Upper lobe of left lung (tissue), 6 donors: ENCODE data around the gene CD84. TPM values are rescaled to one million over a fixed set of nuclear protein-coding genes. Genes with fewer than 3 reads are reported as not detected.

Experiments used
- ATAC-seq, 2 donors: fragments of 200-7000 bp; cut with Tn5 transposase; one replicate each; pipeline ENCODE4 v1.9.1; 2022; ENCODE audit warnings: mild to moderate bottlenecking in 2 of 2, moderate library complexity in 2 of 2; ENCODE audit not compliant: low FRiP score in 2 of 2
- DNase-seq, 2 donors: peaks; one replicate each; pipeline ENCODE4 v3.0.0-alpha.2; 2019 to 2020
- H3K27ac ChIP-seq, 4 donors: fragments of 200-600 bp; sonication (generic); one replicate each; pipeline ENCODE4 v1.5.1; 2016 to 2019
- H3K27me3 ChIP-seq, 4 donors: fragments of 200-600 bp; sonication (generic); one replicate each; pipeline ENCODE4 v1.5.1; 2017 to 2019
- H3K36me3 ChIP-seq, 4 donors: fragments of 200-600 bp; sonication (generic); one replicate each; pipeline ENCODE4 v1.5.1; 2016 to 2019
- H3K4me1 ChIP-seq, 4 donors: fragments of 200-600 bp; sonication (generic); one replicate each; pipeline ENCODE4 v1.5.1; 2018 to 2019
- H3K4me3 ChIP-seq, 4 donors: fragments of 200-600 bp; sonication (generic); one replicate each; pipeline ENCODE4 v1.5.1; 2017 to 2019; ENCODE audit warnings: mild to moderate bottlenecking in 2 of 4, moderate library complexity in 1 of 4
- H3K9me3 ChIP-seq, 4 donors: fragments of 200-600 bp; sonication (generic); one replicate each; pipeline ENCODE4 v1.5.1; 2018 to 2019
- CTCF ChIP-seq, 6 experiments: fragments of 450-650 bp in 4 of 6; fragments of 200-600 bp in 2 of 6; sonication (generic) in 2 of 6; IDR thresholded peaks; one replicate each; pipeline ENCODE4 v1.5.1; 2016 to 2019; ENCODE audit warnings: antibody characterized with exemption in 6 of 6
- EP300 ChIP-seq, 4 donors: sonication (generic); formaldehyde crosslinking; IDR thresholded peaks; one replicate each; pipeline ENCODE4 v1.5.1; 2017; ENCODE audit warnings: antibody characterized with exemption in 4 of 4, control low read depth in 2 of 4
- POLR2A ChIP-seq, 4 donors: fragments of 450-650 bp; IDR thresholded peaks; one replicate each; pipeline ENCODE4 v1.5.1; 2016 to 2017; ENCODE audit warnings: antibody characterized with exemption in 4 of 4, mild to moderate bottlenecking in 2 of 4
- POLR2AphosphoS5 ChIP-seq, 2 donors: sonication (generic); formaldehyde crosslinking; IDR thresholded peaks; one replicate each; pipeline ENCODE4 v1.5.1; 2017; ENCODE audit warnings: antibody characterized with exemption in 2 of 2
- WGBS, 2 donors: methylation state at CpG; one replicate each; pipeline ENCODE4 v1.1.5; 2017 to 2018; 5-methylcytosine and 5-hydroxymethylcytosine counted together
- total RNA-seq, 6 donors: library from RNA; depleted of rRNA in 4 of 6; stranded (reverse); fragments of >200 nt in 4 of 6; gene quantifications; one replicate each; pipeline versions ENCODE4 v1.1.0 to v1.2.1, GENCODE V29; 2016 to 2021
- donor health status: DM: no; HTN: no; CAD: no; lungs with moderate emphysema.
- donor health status: DM: no; HTN: yes; CAD: no; lungs with severe emphysema.

The CD84 gene
- total RNA-seq, 6 donors from 2014 or later, result 8.9 to 26.4 (median 17.4) TPM

- no peaks in the 10 kb centered on the region for H3K4me1 ChIP-seq
- no peaks in the 10 kb centered on the region for H3K27me3 ChIP-seq
- no peaks in the 10 kb centered on the region for H3K9me3 ChIP-seq
- 76 to 83% methylated on average over 2 of the region's 2 CpGs for WGBS, 2 donors
- TF ChIP-seq POLR2AphosphoS5 (IDR thresholded peaks at IDR 0.05) (no peak), POLR2A (IDR thresholded peaks at IDR 0.05) (no peak), EP300 (IDR thresholded peaks at IDR 0.05) (no peak), CTCF (IDR thresholded peaks at IDR 0.05) (no peak)
- no peak overlapping the region for H3K4me3 ChIP-seq
- no peaks in the 10 kb centered on the region for H3K36me3 ChIP-seq
- no peak for DNase-seq
- H3K27ac ChIP-seq, result no peak overlapping the region
- ATAC-seq, result no peak
Measured at GRCh38 chr1:160492617-160493016, 86.7 kb downstream of the CD84 start.

- Histone ChIP-seq H3K4me3 (no peak overlapping the region), H3K27ac (no peak overlapping the region), H3K9me3 (no peaks in the 10 kb centered on the region), H3K36me3 (no peaks in the 10 kb centered on the region), H3K4me1 (no peaks in the 10 kb centered on the region), H3K27me3 (no peaks in the 10 kb centered on the region)
- WGBS, 2 donors, result 93 to 95% methylated on average over 3 of the region's 3 CpGs
- DNase-seq, result no peak
- no peak for TF ChIP-seq POLR2AphosphoS5 (IDR thresholded peaks at IDR 0.05)
- no peak for TF ChIP-seq POLR2A (IDR thresholded peaks at IDR 0.05)
- TF ChIP-seq EP300 (IDR thresholded peaks at IDR 0.05), result no peak
- TF ChIP-seq CTCF (IDR thresholded peaks at IDR 0.05), result no peak
- ATAC-seq, result no peak
Measured at GRCh38 chr1:160491981-160492380, 87.3 kb downstream of the CD84 start.

Other genes starting within 250 kb of the CD84 start
- gene COPA, start 236.2 kb downstream of the CD84 start, total RNA-seq, result 100 to 1,000 TPM in 5 of 6 donors, 10 to 100 TPM in 1; 99.4 to 165 (median 141) TPM
- 100 to 1,000 TPM in 2 of 6 donors, 10 to 100 TPM in 4; 55.9 to 116 (median 70.8) TPM for gene NCSTN, start 236.1 kb downstream of the CD84 start, total RNA-seq
- gene NHLH1, start 212.4 kb downstream of the CD84 start, total RNA-seq, result 1 to 10 TPM in 1 of 6 donors, under 1 TPM in 2, not detected in 3; 0.20 to 1.0 (median 0.33) TPM
- gene VANGL2, start 178.9 kb downstream of the CD84 start, total RNA-seq, result 1 to 10 TPM; 2.0 to 4.8 (median 2.7) TPM
- 10 to 100 TPM in 1 of 6 donors, 1 to 10 TPM in 5; 2.7 to 10.7 (median 3.4) TPM for gene SLAMF6, start 56.2 kb downstream of the CD84 start, total RNA-seq
- gene SLAMF1, start 67.5 kb upstream of the CD84 start, total RNA-seq, result 1 to 10 TPM in 4 of 6 donors, under 1 TPM in 2; 0.11 to 3.9 (median 1.5) TPM
- 10 to 100 TPM in 5 of 6 donors, 1 to 10 TPM in 1; 9.4 to 32.1 (median 16.3) TPM for gene CD48, start 132.3 kb upstream of the CD84 start, total RNA-seq
- 10 to 100 TPM in 2 of 6 donors, 1 to 10 TPM in 3, under 1 TPM in 1; 0.67 to 17.2 (median 3.5) TPM for gene SLAMF7, start 159.8 kb upstream of the CD84 start, total RNA-seq
- gene LY9, start 216.7 kb upstream of the CD84 start, total RNA-seq, result 1 to 10 TPM in 5 of 6 donors, under 1 TPM in 1; 0.78 to 6.7 (median 2.3) TPM